Muscle of leg (tissue), 11 donors: ENCODE data around the gene GANC. TPM values are rescaled to one million over a fixed set of nuclear protein-coding genes. Genes with fewer than 3 reads are reported as not detected.
A peak's percentile ranks its signal among the peaks of the same experiment; 100 is the strongest.

Source experiments
- DNase-seq: peaks from one replicate; pipeline ENCODE4 v3.0.0; 2013
- H3K27ac ChIP-seq: one replicate; pipeline ENCODE4 v1.5.1; 2013; ENCODE audit warnings: mild to moderate bottlenecking, low read length, control low read depth
- H3K27me3 ChIP-seq: one replicate; pipeline ENCODE4 v1.6.1; 2013; ENCODE audit warnings: low read length; ENCODE audit not compliant: control insufficient read depth, insufficient read depth
- H3K36me3 ChIP-seq: one replicate; pipeline ENCODE4 v1.6.1; 2013; ENCODE audit warnings: low read length; ENCODE audit not compliant: control insufficient read depth, insufficient read depth
- H3K4me1 ChIP-seq: one replicate; pipeline ENCODE4 v1.6.1; 2013; ENCODE audit warnings: low read length; ENCODE audit not compliant: control insufficient read depth, insufficient read depth
- H3K4me3 ChIP-seq: one replicate; pipeline ENCODE4 v1.5.1; 2013; ENCODE audit warnings: low read length, control low read depth
- H3K9me3 ChIP-seq: replicated peaks from 2 replicates; pipeline ENCODE4 v1.6.1; 2013; ENCODE audit warnings: low read depth, low read length; ENCODE audit not compliant: control insufficient read depth
- WGBS: methylation state at CpG from one replicate; pipeline ENCODE4 v1.1.5; 2013; ENCODE audit warnings: missing lambda C conversion rate; ENCODE audit not compliant: insufficient coverage; 5-methylcytosine and 5-hydroxymethylcytosine counted together
- polyA plus RNA-seq, 8 donors: library from polyadenylated mRNA; unstranded; fragments of 120-200 nt; gene quantifications; one replicate each; pipeline versions ENCODE4 v1.2.1 to v1.2.3, GENCODE V29; 2013; ENCODE audit warnings: inconsistent platforms in 1 of 8, low replicate concordance in 1 of 8; ENCODE audit not compliant: insufficient read length in 8 of 8, insufficient read depth in 1 of 8
- total RNA-seq: library from RNA; stranded (reverse); fragments of 120-200 nt; gene quantifications from one replicate; pipeline ENCODE4 v1.2.4, GENCODE V29; 2013

Gene GANC
- total and polyA plus RNA-seq, 9 donors: 11.7 to 18.0 (median 14.1) TPM

GRCh38 chr15:42404461-42405235 lies 131.6 kb downstream of the GANC start:
- peak; percentile 31 for DNase-seq
- Histone ChIP-seq H3K36me3 (peaks cover 52% of the 10 kb centered on the region), H3K4me1 (peaks cover 10% of the 10 kb centered on the region), H3K27me3 (no peaks in the 10 kb centered on the region), H3K4me3 (no peak overlapping the region), H3K9me3 (no peaks in the 10 kb centered on the region), H3K27ac (peak overlapping the region; percentile 52)
- 83% methylated on average over 7 of the region's 12 CpGs for WGBS

- Histone ChIP-seq H3K4me3 (no peak overlapping the region), H3K9me3 (no peaks in the 10 kb centered on the region), H3K36me3 (peaks cover 64% of the 10 kb centered on the region), H3K4me1 (peaks cover 10% of the 10 kb centered on the region), H3K27me3 (no peaks in the 10 kb centered on the region), H3K27ac (no peak overlapping the region)
- 67% methylated on average over 1 of the region's 6 CpGs for WGBS
- DNase-seq: no peak
These were observed 133.0 kb downstream of the GANC start for GRCh38 chr15:42405863-42406482.

Other genes with a start within 250 kb of the GANC start
- gene PLA2G4D, start 178.6 kb upstream of the GANC start, total RNA-seq: not detected
- gene PLA2G4D, start 178.6 kb upstream of the GANC start, polyA plus RNA-seq: under 1 TPM in 7 of 8 donors, not detected in 1; 0.04 to 0.22 (median 0.08) TPM
- not detected for gene PLA2G4F, start 116.6 kb upstream of the GANC start, total RNA-seq
- 1 to 10 TPM in 1 of 8 donors, under 1 TPM in 3, not detected in 4; 0.04 to 1.9 (median 0.23) TPM for gene PLA2G4F, start 116.6 kb upstream of the GANC start, polyA plus RNA-seq
- gene VPS39, start 64.9 kb upstream of the GANC start, total RNA-seq: 33.5 TPM
- 10 to 100 TPM; 38.3 to 51.0 (median 43.1) TPM for gene VPS39, start 64.9 kb upstream of the GANC start, polyA plus RNA-seq
- 45.8 TPM for gene TMEM87A, start 232 bp downstream of the GANC start, total RNA-seq
- gene TMEM87A, start 232 bp downstream of the GANC start, polyA plus RNA-seq: 10 to 100 TPM; 31.9 to 41.9 (median 34.9) TPM
- gene CAPN3, start 86.3 kb downstream of the GANC start, total RNA-seq: 207 TPM
- 100 to 1,000 TPM; 186 to 453 (median 378) TPM for gene CAPN3, start 86.3 kb downstream of the GANC start, polyA plus RNA-seq
- 303 TPM for gene ZNF106, start 217.9 kb downstream of the GANC start, total RNA-seq
- gene ZNF106, start 217.9 kb downstream of the GANC start, polyA plus RNA-seq: 100 to 1,000 TPM; 148 to 308 (median 229) TPM
- gene SNAP23, start 222.4 kb downstream of the GANC start, total RNA-seq: 28.1 TPM
- gene SNAP23, start 222.4 kb downstream of the GANC start, polyA plus RNA-seq: 10 to 100 TPM; 50.9 to 68.5 (median 55.5) TPM